GM12878 (cell line): ENCODE data around the gene DRICH1.

Experiments used
- CHD2 ChIP-seq: IDR thresholded peaks from 2 replicates; pipeline ENCODE4 v1.6.1; 2011; ENCODE audit warnings: low read depth, low read length, improper control_type of control experiment, borderline replicate concordance
- CTCF ChIP-seq, 3 experiments: IDR thresholded peaks in 2 of 3; conservative IDR thresholded peaks in 1 of 3; 2 replicates each; pipeline ENCODE4 v1.5.1; 2011; ENCODE audit warnings: low read depth in 3 of 3, low read length in 3 of 3, mild to moderate bottlenecking in 3 of 3, control low read depth in 2 of 3, moderate library complexity in 2 of 3, inconsistent platforms in 1 of 3, mixed read lengths in 1 of 3; ENCODE audit not compliant: control insufficient read depth in 2 of 3, insufficient read depth in 1 of 3; ENCODE audit errors: extremely low read depth in 1 of 3
- E4F1 ChIP-seq: fragments of 450-650 bp; IDR thresholded peaks from 2 replicates; pipeline ENCODE4 v1.6.1; 2018; ENCODE audit warnings: borderline replicate concordance, mild to moderate bottlenecking; ENCODE audit not compliant: partially characterized antibody
- GABPA ChIP-seq: IDR thresholded peaks from 2 replicates; pipeline ENCODE4 v1.6.1; 2014; ENCODE audit warnings: antibody characterized with exemption, low read depth, mild to moderate bottlenecking, inconsistent platforms
- JUND ChIP-seq: IDR thresholded peaks from 2 replicates; pipeline ENCODE4 v1.6.1; 2012; ENCODE audit warnings: low read depth, mild to moderate bottlenecking, low read length, improper control_type of control experiment, moderate library complexity
- MEF2A ChIP-seq: IDR thresholded peaks from 2 replicates; pipeline ENCODE4 v1.6.1; 2011; ENCODE audit warnings: low read depth, mild to moderate bottlenecking, low read length, moderate library complexity; ENCODE audit not compliant: insufficient read depth
- MXI1 ChIP-seq: fragments of 150-350 bp; IDR thresholded peaks from 2 replicates; pipeline ENCODE4 v1.6.1; 2011; ENCODE audit warnings: low read depth, mild to moderate bottlenecking, inconsistent platforms, low read length, improper control_type of control experiment
- NR2C1 ChIP-seq: fragments of 450-650 bp; IDR thresholded peaks from 2 replicates; pipeline ENCODE4 v1.6.1; 2017; ENCODE audit warnings: antibody characterized with exemption, mild to moderate bottlenecking, moderate library complexity
- STAT3 ChIP-seq: IDR thresholded peaks from 2 replicates; pipeline ENCODE4 v1.6.1; 2011; ENCODE audit warnings: low read depth, low read length, improper control_type of control experiment
- USF1 ChIP-seq: IDR thresholded peaks from 2 replicates; pipeline ENCODE4 v1.6.1; 2011; ENCODE audit warnings: borderline replicate concordance, low read depth, mild to moderate bottlenecking, moderate library complexity, mixed read lengths, low read length; ENCODE audit not compliant: insufficient read depth; ENCODE audit errors: extremely low read length
- ZNF24 ChIP-seq: fragments of 450-650 bp; IDR thresholded peaks from 2 replicates; pipeline ENCODE4 v1.6.1; 2017; ENCODE audit warnings: antibody characterized with exemption, mild to moderate bottlenecking
- ZNF592 ChIP-seq: fragments of 450-650 bp; IDR thresholded peaks from 2 replicates; pipeline ENCODE4 v1.6.1; 2017; ENCODE audit warnings: mild to moderate bottlenecking, moderate library complexity

- no peak for TF ChIP-seq CHD2
- TF ChIP-seq NR2C1: no peak
- TF ChIP-seq ZNF24: no peak
- TF ChIP-seq USF1: no peak
- TF ChIP-seq CTCF (IDR thresholded peaks at IDR 0.05 in 2 of 3, conservative IDR thresholded peaks at IDR 0.05 in 1 of 3; ENCODE audit: control insufficient read depth in 2 of 3, extremely low read depth in 1 of 3, insufficient read depth in 1 of 3, low read depth in 3 of 3, low read length in 3 of 3): no peak
- no peak for TF ChIP-seq JUND
- no peak for TF ChIP-seq GABPA
- no peak for TF ChIP-seq MXI1
- TF ChIP-seq E4F1: no peak
- TF ChIP-seq STAT3: no peak
- no peak for TF ChIP-seq MEF2A
- TF ChIP-seq ZNF592: no peak
Measured at GRCh38 chr22:23651676-23652075, 19.6 kb upstream of the DRICH1 start.
